ENCODE data around the gene SCGB3A1.

GRCh38 chr5:180598316-180598701, 7.0 kb upstream of the SCGB3A1 start:
- no peak for TF ChIP-seq CTCF (IDR thresholded peaks at IDR 0.05)
- TF ChIP-seq POLR2A (IDR thresholded peaks at IDR 0.05), result no peak
- TF ChIP-seq POLR2AphosphoS5 (IDR thresholded peaks at IDR 0.05), result no peak

Measured in sigmoid colon (tissue), 4 donors.